Kidney epithelial cell (primary cell): ENCODE data around the gene HOXA13. TPM values are rescaled to one million over a fixed set of nuclear protein-coding genes. Genes with fewer than 3 reads are reported as not detected.
A peak's percentile ranks its signal among the peaks of the same experiment; 100 is the strongest.

Experiments
- DNase-seq: peaks from one replicate; pipeline ENCODE4 v3.0.0-alpha.2; 2010; ENCODE audit warnings: low read depth
- H3K27me3 ChIP-seq: 2 replicates; pipeline ENCODE4 v1.6.0; 2011; ENCODE audit warnings: low read length; ENCODE audit not compliant: control insufficient read depth, insufficient read depth
- H3K36me3 ChIP-seq: 2 replicates; pipeline ENCODE4 v1.5.1; 2011; ENCODE audit warnings: low read length; ENCODE audit not compliant: control insufficient read depth, insufficient read depth
- H3K4me3 ChIP-seq: 2 replicates; pipeline ENCODE4 v1.5.1; 2011; ENCODE audit warnings: low read depth, mild to moderate bottlenecking, control low read depth, low read length
- CTCF ChIP-seq: IDR thresholded peaks from 2 replicates; pipeline ENCODE4 v1.5.1; 2011; ENCODE audit warnings: mild to moderate bottlenecking, moderate library complexity, low read length, control low read depth, inconsistent platforms; ENCODE audit not compliant: insufficient read depth, poor library complexity, severe bottlenecking
- total RNA-seq: library from RNA; depleted of rRNA; stranded (reverse); fragments of >200 nt; gene quantifications from 2 replicates; pipeline ENCODE4 v1.2.3, GENCODE V29; 2015

The HOXA13 gene
- total RNA-seq, 1 donor from 2014 or later: not detected

- DNase-seq: no peak
- Histone ChIP-seq H3K27me3 (no peaks in the 10 kb centered on the region), H3K4me3 (peak overlapping the region; percentile 15), H3K36me3 (no peaks in the 10 kb centered on the region)
- no peak for TF ChIP-seq CTCF
Measured at GRCh38 chr7:27180431-27181420, 19.2 kb downstream of the HOXA13 start.

- peak; percentile 54 for DNase-seq
Measured at GRCh38 chr7:27179503-27180430, 20.1 kb downstream of the HOXA13 start.

DNA sequence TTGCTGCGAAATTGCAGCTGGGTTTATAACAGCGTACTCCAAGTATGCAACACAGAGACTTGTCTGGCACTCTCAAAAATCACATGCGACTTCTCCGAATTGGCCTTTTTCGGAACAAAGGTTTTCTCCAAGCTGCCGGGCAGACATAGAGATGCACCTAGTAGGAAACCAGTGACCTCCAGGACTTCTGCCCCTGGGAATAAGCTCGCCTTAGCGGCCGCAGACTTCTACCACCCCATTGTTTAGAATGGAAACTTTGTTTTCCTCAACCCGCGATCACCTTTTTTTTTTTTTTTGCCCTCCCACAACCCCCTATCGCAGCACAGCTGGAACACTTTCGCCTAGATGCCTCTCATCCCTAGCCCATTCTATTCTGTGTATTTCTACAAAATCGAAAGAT, 20.9 kb downstream of the HOXA13 start:
- DNase-seq: no peak
- Histone ChIP-seq H3K36me3 (no peaks in the 10 kb centered on the region), H3K27me3 (no peaks in the 10 kb centered on the region), H3K4me3 (peak overlapping the region; percentile 72)
- TF ChIP-seq CTCF: no peak

More at GRCh38 chr7:27179503-27180430, 20.1 kb downstream of the HOXA13 start:
- peak; percentile 93 for TF ChIP-seq CTCF
- H3K36me3 ChIP-seq: no peaks in the 10 kb centered on the region
- H3K27me3 ChIP-seq: no peaks in the 10 kb centered on the region
- H3K4me3 ChIP-seq: peak overlapping the region; percentile 72

DNA sequence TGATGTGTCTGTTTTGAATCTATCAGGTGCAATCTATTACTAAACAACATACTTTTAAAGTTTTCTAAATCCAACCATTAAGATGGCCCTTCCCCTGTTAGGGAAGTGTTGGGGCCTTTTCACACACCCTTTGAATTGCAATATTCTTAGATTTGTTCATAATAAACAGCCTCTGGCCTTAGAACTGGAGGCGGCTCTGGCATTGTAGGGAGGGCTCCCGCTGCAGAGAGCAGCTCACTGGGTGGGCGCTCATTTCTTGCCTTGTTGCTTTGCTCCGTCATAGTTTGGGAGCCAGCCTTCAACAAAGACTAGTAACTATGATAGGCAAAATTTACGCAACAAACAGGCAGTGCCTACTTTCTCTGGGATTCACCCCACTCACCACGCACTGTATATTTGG, 21.5 kb downstream of the HOXA13 start:
- Histone ChIP-seq H3K4me3 (peak overlapping the region; percentile 72), H3K27me3 (no peaks in the 10 kb centered on the region), H3K36me3 (no peaks in the 10 kb centered on the region)
- no peak for TF ChIP-seq CTCF
- DNase-seq: no peak

GRCh38 chr7:27177795-27178320, 22.0 kb downstream of the HOXA13 start:
- Histone ChIP-seq H3K36me3 (peaks cover 1% of the 10 kb centered on the region), H3K27me3 (no peaks in the 10 kb centered on the region), H3K4me3 (peak overlapping the region; percentile 72)
- TF ChIP-seq CTCF: no peak
- no peak for DNase-seq
